Urothelium cell line (cell line): ENCODE data around the gene SNX22.

ENCODE experiments used
- DNase-seq: peaks from one replicate; pipeline ENCODE4 v3.0.0; 2011; ENCODE audit warnings: low spot score, mixed read lengths
- FAIRE-seq: peaks from 2 replicates; lab custom pipeline; 2011; peaks lifted over from hg19 to GRCh38; lab: Jason Lieb, UNC

The SNX22 gene

DNA sequence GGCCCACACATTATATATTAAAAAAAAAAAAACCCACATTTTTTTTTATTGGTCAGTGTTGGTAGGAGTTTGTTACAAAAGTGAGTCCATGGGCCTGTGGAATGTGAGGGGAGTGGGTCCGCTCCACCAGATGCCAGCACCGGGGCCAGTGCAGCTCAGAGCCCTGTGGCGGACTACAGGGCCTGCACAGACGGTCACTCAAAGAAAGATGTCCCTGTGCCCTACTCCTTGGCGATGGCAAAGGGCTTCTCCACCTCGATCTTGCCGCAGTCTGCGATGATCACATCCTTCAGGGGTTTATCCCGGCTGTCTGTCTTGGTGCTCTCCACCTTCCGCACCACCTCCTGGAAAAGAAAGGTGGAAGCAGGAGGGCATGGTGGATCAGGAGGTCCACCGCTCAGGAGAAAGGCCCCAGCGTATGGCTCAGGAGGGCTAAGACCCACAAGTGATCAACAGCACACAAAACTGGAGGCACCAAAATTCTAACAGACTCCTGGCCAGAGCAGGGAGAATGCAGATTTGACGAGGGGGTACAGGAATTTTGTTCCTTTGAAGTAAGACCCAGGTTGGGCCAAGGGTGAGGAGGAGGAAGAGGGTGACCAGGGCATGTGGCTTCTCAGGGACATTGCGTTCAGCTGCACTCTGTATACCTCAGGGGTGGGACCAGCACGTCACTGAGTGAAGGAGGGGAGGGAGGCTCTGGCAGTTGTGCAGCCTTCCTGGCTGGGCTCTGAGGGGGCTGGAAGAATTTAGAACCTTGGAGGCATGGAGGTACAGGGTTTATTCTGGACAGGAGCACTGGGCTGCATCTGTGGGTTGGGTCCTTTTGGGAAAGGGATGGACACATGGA lies 4.5 kb downstream of the SNX22 start:
- FAIRE-seq (no peak), DNase-seq (no peak)

DNA sequence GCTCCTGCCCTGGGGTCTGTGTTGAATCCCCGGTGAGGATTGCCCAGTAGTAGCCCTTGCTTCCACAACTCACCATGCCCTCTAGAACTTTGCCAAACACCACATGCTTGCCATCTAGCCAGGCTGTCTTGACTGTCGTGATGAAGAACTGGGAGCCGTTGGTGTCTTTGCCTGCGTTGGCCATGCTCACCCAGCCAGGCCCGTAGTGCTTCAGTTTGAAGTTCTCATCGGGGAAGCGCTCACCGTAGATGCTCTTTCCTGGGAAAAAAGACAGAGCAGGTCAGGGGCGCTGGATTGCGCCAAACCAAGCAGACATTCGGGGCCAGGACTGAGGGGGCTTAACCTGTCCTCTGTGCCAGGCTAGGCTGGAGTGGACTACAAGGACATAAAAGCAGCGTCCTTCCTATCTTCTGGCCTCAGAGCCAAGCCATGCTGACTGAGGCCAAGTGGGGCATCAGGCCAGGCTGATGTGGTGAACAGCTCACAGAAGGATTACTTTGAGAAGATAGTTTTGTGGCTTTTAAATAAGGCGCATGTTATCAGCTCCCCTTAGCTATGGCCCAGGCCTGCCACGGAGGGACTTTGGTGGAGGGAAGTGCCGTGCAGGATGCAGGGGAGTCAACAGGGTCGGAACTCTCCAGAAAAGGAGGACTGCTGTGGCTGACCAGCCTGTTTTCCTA lies 5.3 kb downstream of the SNX22 start:
- FAIRE-seq: no peak
- no peak for DNase-seq

DNA sequence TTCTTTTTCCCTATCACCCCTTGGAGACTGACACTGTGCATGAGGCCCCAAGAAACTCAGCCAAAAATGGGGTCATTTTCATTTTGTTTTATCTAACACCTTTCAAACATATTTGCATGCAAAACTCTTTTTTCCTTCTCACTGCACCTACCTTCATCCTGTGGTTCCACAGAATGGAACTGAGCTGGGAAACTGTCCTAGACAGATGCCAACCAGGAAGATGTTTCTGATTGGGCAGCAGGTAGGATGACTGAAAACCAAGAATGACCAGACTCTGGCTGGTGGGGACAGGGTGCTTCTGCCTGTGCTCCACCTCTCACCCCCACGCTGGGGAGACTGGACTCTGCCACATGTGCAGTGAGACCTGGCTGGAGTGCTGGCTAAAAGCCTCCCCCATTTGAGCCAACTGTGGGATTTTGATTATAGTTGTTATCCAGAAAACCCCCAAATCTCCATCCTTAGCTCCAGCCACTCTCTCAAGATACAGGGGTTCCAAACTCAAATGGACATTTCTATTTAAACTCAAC lies 6.1 kb downstream of the SNX22 start:
- no peak for DNase-seq

DNA sequence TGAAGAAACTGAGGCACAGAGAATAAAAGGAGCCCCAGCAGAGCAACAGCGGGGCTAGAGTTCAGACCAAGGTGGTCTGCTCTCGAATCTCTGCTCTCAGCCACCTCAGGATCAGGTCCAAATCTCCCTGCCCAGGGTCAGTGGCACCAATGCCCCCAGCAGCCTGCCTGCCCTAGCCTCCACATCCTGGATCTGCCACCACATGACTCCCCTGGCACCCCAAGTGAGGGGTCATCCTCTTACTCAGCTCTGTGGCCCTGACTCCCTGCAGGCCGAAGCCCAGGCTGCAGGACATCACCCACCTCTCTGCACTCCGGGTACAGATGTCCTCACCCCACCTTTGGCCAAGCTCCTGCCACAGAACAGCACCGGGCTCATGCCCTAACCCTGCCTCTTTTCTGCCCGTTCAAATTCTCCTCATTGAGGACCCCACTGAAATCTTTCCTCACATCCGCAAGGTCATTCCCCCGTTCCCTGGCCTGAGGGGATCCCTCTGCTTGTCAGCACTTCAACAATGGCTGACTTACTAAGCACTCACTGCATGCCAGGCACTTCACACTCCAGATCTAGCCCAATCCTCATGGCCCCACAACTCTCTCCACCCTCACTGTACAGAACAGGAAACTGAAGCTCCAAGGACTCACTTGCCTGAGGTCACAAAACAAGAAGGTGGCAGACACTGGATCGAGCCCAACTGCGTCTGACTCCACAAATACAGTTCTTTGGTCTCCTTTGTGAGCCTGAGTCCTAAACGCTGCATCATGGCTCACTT lies 7.0 kb downstream of the SNX22 start:
- FAIRE-seq (no peak), DNase-seq (no peak)

More for the DNA sequence above, 6.1 kb downstream of the SNX22 start:
- FAIRE-seq: no peak

DNA sequence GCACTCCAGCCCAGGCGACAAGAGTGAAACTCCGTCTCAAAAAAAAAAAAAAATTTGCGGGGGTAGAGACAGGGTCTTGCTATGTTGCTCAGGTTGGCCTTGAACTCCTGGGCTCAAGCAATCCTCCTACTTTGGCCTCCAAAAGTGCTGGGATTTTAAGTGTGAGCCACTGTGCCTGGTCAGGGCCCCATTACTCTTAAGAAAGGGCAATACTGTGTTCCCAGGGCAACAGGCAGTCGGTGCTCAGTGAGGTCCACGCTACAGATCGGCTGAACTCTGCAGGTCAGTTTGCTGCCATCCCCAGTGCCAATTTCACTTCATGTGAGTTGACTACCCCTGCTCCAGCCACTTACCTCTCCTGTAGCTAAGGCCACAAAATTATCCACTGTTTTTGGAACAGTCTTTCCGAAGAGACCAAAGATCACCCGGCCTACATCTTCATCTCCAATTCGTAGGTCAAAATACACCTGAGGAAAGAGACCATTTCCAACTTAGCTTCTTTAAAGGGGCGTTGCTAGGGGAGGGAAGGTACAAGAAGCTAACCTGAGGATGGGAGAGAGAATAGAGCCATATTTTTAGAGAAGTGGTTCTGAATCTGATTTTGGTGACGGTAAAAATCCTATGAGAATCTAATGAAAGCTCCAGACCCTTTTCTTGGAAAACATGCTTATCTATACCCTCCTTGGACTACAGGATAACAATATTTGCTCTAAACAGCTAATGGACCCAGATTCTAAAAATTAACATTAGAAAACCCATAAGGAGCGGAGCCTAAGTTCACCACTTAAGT lies 10.4 kb downstream of the SNX22 start:
- no peak for DNase-seq

DNA sequence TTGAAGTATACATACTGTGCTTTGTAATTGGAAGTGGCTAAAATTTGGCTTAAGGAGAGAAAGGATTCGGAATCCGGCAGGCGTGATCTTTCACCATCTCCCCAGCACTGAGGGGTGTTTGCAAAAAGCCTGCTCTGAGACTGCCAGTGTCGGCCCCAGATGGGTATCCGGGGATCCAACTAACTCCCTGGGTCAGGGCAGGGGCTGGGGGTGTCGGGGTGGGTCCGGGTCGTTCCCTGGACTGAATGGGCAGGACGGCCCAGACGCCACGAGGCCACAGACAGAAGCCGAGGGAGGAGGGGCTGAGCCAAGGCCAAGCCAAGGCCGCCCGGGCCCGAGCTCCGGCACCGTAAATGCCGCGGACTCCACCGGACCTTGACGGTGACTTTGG lies 10.9 kb downstream of the SNX22 start:
- no peak for DNase-seq
- no peak for FAIRE-seq

More for the DNA sequence above, 10.4 kb downstream of the SNX22 start:
- FAIRE-seq: no peak

DNA sequence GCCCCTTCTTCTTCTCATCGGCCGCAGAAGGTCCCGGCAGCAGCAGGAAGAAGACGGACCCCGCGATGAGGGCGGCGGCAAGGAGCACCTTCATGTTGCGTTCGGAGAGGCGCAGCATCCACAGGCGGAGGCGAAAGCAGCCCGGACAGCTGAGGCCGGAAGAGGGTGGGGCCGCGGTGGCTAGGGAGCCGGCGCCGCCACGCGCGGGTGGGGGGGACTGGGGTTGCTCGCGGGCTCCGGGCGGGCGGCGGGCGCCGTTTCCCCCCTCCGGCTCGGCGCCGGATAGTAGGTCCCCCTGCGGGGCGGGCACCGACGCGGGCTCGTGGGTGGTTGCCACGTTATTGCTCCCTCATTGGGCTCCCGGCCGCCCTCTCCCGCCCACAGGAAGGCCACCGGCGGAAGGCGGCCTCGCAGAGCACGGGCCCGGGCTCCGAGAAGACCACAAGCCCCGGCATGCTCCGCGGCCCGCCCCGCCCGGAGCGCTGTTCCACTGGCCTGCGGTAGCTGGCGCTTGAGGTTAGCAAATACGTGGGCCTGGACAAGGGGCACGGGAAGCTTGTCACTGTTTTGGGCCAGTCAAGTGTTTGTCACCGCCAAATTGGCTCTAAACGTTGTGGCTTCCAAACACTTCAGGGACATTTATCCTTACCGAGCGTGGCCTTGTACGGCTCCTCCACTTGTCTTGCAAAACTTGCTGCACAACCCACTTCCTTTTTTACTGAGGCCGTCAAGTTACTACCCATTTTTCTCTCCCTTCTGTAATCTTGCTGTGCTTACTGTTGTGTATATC lies 11.5 kb downstream of the SNX22 start, which contains the start of gene PPIB:
Gene PPIB (minus strand): TSS at position 154 of the 790 bp plus-strand sequence. CDS start 36 bp downstream, at position 118.
- peak; percentile 93 for FAIRE-seq

DNA sequence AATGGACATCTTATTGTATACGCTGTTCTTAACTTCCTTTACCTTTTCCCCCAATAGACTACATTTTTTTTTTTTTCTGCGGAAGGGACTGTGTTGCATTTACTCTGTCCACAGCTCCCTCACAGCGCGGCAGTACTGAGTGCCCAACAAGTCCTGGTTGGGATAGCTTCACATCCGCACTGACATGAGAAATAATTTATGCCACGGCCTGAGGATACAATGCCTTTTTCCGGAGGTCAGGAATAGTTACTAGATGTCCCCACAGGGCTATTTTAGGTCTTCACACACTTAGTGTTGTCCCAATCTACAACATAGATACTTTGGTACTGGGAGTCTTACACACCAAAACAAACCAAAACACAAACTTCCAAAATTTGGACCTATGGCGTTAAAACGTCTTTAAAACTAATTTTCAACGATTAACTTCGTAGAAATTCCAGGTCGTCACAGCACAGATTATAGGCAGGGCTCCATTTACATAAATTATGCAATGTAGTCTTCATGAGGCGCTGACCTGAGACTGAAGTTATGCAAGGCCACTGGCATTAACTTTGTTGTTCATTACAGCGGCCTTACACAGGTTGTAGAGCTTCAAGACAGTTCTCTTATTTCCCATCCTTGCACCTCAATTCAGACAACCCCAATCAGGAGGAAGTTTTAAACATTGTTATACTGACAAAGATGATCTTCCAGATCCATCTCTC lies 12.3 kb downstream of the SNX22 start:
- DNase-seq (no peak), FAIRE-seq (no peak)

More for the DNA sequence above, 11.5 kb downstream of the SNX22 start, which contains the start of gene PPIB:
- DNase-seq: peak; percentile 99

DNA sequence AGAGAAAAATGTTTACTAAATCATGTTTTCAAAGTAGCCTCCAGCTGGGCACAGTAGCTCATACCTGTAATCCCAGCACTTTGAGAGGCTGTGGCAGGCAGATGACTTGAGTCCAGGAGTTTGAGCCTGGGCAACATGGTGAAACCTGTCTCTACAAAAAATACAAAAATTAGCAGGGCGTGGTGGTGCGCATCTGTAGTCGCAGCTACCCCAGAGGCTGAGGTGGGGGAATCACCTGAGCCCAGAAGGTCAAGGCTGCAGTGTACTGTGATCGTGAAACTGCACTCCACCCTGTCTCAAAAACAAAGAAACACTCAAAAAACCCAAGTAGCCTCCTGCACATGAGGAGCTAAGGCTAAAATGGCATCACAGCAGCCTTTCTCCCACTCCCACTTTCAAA lies 12.9 kb downstream of the SNX22 start:
- no peak for FAIRE-seq
- no peak for DNase-seq

DNA sequence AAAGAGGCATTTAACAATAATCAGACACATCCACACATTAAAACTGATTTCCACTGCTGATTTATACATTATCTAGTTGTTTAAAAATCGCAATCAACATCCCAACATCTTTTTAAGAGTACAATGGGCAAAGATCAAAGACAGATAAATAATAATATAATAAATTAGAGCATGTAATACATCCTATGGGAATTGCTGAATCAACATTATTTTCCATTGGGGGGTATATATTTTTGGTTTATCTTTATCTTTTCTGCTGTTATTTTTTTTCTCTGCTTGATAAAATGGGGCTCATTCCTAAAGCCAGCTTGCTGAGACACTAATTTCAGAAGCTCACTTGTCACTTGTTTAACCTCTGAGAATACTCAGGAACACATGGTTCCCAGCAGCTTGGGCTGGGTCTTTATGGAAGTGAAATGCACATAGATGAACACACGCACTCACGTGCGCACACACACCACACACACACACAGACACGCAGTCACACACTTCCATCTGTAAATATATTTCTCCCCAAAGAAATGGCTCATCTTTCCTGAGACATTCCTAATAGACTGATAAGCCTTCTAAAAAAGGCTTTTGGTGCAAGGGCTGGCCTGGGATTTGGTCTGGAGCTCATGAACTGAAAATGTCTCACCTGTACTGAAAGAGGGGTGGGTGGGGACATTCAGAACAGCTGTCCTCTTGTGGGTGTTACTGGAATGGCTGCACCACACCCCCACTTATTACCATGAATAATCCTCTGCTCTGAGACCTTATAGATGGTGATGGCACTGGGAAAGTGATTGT lies 14.8 kb downstream of the SNX22 start:
- DNase-seq: no peak
- no peak for FAIRE-seq

DNA sequence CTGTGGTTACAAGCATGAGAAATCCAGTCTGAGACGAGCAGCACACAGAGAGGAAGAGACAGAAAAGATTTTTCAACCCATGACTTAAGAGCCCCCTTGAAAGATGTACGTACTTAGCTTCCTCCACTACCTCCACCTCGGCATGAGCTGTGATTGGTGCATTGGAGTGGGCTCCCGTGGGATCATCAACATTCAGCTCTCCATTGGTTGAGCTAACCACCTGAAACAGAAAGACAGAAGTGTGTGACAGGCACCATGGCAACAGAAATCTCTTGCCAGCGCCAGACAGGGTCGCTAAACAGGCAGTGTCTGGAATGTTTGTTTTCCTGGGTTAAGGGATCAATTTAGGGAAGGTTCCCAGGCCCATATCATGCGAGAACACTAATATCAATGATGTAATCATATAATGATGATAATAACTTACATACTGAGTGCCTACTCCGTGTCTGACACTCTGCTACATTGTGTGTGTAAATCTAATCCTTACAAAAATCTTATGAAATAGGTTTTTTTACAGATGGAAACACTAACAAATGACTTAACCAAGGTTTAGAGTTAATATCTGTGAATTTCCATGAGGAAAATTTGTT lies 28.8 kb downstream of the SNX22 start:
- no peak for FAIRE-seq

DNA sequence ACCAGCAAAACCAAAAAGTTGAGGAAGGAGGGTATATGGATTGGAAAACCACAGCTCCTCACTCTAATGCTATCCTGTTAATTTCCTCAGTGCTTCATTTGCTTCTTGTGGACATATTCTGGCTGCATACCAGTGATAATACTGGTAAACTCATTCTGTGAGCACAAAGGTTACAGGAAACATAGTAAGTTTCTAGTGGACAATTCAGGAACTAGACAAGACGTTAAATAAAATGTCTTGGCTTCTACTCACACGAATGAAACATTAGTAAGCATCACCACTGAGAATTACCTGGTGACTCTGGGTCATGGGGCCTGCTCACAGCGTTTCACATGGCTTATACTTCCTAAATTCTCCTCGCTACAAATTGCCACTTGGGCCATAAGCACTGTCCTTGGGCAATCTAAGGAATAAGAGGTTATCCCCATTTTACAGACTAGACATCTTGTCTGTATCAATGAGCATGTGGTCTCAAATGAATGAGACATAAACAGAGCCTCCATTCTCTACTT lies 31.4 kb downstream of the SNX22 start:
- DNase-seq (no peak), FAIRE-seq (no peak)

More for the DNA sequence above, 28.8 kb downstream of the SNX22 start:
- no peak for DNase-seq

DNA sequence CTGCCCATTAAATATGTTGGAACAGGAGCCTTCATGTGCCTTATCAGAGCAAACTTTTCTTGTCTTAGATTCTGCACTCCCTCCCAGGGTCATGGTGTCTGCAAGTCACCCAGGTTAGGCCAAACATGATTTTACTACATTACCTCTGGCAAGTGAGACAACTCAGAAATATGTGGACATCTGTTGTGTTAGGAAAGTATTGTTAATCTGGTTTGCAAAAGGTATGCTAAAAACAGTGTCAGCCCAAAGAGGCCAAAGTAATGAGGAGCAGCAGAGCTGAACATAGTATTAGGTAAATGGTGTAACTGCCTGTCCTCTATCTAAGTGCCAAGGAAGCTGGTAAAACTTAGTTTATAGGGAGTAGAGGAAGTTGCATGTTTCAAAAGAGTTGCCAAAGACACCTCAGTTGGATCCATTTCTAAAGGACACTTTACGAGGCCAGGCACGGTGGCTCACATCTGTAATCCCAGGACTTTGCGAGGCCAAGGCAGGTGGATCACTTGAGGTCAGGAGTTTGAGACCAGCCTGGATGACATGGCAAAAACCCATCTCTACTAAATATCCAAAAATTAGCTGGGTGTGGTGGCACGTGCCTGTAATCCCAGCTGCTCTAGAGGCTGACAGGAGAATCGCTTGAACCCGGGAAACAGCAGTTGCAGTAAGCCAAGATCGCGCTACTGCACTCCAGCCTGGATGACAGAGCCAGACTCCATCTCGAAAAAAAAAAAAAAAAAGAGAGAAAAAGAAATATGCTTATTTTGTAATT lies 33.8 kb downstream of the SNX22 start:
- DNase-seq (no peak), FAIRE-seq (peak; percentile 5)

DNA sequence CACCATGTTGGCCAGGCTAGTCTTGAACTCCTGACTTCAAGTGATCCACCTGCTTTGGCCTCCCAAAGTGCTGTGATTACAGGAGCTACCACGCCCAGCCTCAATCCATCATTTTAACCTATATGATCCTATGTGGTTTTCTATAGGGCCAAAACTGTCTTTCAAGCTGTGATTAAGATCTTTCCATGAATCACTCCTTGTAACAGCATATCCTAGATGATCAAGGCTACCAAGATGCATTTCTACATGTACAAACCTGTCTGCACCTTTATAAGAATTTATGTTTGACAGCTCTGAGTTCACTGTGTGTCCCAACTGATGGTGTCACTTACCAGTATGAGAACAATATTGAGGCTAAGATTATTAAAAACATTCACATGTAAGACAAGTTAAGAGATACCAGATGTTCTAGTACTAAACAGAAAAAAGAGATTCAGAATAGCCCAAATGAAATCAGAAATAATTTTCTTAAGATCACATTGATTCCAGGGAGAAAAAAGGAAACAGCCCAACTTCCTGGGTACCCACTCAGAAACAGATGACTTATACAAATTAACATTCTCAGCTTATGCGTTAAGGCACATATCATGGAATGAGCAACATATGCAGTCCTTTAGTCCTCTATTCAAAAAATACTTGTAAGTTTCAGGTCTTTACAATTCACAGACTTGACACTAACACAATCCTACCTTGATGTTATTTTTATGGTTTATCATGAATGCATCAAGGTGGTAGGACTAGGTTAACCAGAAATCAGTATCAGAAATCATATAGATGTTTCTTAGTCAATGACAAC lies 36.1 kb downstream of the SNX22 start:
- no peak for FAIRE-seq
- DNase-seq: no peak

DNA sequence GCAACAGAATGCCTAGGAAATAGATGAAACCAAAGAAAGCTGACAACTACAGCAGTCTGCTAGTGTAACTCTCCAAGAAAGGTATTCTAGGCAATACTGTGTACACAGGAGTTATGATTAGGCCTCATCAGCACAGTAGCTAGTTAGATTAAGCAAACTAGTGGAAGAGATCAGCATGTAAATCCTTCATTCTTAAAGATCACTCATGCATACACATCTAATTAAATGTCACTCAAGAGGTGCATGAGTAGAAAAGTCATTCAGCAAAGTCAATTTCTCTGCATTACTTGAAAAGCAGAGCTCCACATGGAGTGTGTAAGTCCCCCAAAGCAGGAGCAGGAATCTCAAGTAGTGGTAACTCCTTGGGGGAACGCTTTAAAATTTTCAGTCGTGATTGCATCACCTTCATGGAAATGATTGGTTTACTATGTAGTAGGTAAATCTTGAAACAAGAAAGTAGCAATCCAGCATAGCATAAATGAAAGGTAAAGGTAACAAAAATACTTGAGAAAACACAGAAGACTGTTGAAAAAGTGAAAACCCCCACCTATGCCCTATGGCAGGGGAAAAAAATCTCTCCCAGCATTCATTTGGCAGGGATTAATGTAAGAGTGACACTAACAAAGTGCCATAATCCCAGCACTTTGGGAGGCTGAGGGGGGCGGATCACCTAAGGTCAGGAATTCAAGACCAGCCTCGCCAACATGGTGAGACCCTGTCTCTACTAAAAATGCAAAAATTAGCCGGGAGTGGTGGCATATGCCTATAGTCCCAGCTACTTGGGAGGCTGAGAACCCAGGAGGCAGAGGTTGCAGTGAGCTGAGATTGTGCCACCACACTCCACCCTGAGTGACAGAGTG lies 40.7 kb downstream of the SNX22 start:
- DNase-seq (no peak), FAIRE-seq (no peak)
